GM03348 (cell line): ENCODE data around the gene RASSF3.
A peak's percentile ranks its signal among the peaks of the same experiment; 100 is the strongest.
"Not testable (repeated sequence)": the region's sequence is repeated elsewhere in the genome, so short reads cannot be mapped to it uniquely, and the experiment has no call there.

Experiments
- DNase-seq: peaks from one replicate; pipeline ENCODE4 v3.0.0; 2012; ENCODE audit warnings: low spot score

RASSF3 gene

DNA sequence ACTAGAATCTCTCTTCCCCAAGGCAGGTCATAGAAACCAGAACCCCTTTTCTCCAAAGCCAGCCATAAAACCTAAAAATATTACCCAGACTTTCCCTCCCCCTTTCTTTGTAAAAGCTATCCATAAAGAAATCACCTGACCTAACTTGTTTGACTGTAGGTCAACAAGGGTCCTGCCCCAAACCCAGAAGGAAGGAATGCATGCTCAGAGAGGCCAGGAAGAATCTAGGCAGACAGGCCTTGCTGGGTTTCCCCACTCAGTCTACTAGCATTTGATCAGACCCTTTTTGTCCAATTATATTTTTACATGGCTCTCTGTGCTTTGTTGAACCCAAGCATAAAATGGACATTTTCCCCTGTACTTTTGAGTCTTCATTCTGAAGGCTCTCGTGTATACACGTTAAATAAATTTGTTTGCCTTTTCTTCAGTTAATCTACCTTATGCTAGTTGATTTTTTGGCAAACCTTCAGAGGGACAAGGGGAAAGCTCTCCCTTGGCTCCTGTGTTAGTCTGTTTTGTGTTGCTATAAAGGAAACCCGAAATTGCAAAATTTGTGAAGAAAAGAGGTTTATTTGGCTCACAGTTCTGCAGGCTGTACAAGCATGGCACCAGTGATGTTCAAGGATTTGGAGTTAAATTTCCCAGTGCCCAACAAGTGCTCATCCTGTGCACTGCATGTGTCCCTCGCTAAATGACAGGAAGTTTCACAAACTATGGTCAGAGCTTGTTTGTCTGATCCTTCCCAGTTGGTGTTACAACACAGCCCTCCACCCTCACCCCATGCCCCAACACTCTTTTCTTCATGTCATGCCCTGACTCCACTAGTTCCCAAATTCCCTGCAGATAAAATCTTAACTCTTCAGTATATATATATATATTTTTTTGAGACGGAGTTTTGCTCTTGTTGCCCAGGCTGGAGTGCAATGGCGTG, 14.2 kb upstream of the RASSF3 start:
- no peak for DNase-seq

- no peak for DNase-seq
These were observed 11.5 kb upstream of the RASSF3 start for GRCh38 chr12:64598831-64599230.

- DNase-seq: no peak
These were observed 10.1 kb upstream of the RASSF3 start for GRCh38 chr12:64600164-64600561.

GRCh38 chr12:64603183-64603841, 7.0 kb upstream of the RASSF3 start:
- DNase-seq: no peak

DNA sequence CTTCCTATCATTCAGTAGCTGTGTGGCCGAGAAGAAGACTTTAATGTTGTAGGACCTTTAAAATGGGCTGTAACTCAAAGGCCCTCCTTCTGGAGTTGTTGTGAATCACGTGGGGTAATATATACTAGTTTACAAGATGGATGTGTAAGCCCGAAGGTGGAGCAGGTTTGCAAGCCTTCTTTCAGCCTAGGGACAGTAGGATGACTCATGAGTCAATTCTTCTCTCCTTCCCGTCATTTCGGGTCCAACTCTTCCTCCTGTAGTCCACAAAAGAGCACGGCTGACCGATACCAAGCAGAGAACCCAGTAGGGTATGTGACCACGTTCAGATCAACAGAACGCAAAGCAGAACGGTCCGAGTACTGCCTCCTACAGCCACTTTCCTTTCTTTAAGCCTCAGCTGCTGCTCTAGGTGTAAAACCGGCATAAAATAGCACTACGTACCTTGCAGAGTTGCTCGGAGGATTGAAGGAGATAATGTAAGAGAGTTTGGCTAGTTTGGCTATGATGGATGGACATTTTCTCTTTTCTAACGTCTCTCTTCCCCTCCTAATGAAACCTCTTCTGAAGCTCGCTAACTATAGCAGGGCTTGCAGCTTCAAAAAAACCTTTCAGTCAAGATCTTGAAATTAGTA, 1.3 kb upstream of the RASSF3 start:
- peak; percentile 47 for DNase-seq

GRCh38 chr12:64609536-64610078, 688 bp upstream of the RASSF3 start:
- DNase-seq: peak; percentile 19

DNA sequence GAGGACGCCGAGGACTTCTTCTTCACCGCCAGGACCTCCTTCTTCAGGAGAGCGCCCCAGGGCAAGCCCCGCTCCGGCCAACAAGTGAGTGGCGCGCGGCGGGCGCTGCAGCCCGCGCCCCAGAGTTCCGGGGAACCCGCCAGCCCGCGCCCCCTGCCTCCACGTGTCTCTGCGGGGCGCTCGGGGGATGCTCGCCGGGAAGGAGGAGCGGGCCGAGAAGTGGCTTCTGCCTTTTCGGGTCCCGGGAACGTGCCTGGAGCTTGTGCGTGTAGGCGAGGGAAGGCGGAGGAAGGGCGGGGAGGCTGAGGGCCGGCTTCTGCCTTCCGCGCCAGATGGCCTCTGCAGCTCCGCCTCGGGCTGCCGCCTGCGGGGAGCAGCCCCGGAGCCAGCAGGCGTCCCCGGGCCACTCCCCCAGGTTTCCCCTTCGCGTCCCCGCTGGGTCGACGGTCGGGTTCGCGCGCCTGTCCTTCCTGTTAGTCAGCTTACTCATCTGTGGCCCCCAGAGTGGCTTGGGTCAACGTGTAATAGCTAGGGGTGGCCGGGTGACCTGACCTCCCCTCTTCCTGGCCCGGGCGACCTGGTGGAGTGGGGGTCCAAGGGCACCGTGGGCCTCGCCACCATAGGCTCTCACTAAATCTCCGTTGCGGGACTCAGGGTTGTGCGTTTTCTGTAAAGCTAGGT, 505 bp downstream of the RASSF3 start:
- peak; percentile 88 for DNase-seq

DNA sequence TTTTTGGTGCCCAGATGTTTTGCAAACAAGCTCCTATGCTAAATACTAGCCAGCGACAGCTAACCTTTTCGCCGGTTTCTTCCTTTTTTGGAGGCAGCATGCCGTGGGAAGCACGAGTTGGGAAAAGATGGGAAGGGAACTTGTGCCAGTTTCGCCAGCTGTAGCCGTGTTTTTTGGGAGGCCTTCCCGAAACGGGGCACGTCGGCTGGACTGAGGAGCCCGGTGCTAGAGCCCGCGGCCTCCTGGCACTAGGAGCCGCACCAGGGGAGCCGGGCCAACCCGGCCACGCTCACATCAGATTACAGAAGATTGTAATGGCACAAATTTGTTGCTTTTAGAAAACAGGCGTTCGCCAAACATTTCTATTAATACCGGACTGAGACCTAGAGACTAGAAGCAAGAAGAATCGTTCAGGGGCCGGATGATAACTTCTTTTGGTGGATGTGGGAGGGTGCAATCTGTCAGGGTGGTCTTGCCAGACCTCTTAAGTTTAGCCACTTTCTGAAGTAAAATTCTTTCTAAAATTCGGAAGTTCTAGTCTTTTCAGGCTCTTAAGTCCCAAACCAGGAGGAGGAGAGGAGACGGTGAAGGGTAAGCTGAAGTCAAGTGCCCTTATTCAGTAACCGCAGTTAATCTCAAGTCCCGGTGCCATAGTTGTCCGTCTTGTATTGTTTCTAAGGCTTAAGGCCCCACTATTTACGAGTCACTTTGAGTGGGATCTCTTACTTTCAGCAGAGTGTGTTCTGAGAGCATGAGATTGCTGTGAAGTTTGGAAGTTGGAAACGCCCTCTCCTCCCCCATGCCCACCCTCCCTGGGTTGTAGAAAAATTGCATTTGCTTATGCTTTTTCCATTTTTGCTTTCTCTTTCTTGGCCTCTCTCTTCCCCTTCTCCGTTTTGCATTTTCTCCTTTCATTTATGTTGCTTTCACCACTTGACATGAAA, 1.3 kb downstream of the RASSF3 start:
- peak; percentile 69 for DNase-seq

DNA sequence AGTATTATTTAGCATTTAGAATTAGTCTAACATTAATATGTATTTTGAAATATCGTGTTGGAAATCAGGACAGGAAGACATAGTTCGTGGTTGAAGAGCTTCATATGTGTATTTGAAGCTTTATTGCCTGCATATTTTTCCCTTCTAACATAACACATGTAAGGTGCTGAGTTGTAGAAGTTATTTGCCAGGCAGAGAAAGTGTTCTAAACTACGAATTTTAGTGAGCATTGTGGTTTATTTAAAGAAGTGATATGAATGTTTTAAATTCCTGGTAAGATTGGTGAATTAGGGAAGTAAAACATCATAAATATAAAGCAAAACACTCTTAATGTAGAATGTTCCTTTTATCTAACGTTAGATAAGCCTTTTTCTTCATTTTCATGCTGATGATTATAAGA, 2.5 kb downstream of the RASSF3 start:
- no peak for DNase-seq

DNA sequence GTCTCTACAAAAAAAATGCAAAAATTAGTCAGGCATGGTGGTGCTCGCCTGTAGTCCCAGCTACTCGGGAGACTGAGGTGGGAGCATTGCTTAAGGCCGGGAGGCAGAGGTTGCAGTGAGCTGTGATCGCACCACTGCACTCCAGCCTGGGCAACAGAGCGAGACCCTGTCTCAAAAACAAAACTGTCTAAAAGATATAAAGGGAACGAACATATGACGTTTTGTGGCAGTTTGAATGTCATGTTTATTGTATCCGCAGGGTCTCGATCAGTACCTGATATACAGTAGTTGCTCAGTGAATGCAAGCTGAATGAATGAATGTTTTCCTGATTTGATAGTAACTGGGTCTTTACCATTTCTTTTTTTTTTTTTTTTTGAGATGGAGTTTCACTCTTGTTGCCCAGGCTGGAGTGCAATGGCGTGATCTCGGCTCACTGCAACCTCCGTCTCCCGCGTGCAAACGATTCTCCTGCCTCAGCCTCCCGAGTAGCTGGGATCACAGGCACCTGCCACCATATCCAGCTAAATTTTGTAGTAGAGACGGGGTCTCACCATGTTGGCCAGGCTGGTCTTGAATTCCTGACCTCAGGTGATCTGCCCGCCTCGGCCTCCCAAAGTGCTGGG, 3.6 kb downstream of the RASSF3 start:
- DNase-seq: not testable (repeated sequence)

DNA sequence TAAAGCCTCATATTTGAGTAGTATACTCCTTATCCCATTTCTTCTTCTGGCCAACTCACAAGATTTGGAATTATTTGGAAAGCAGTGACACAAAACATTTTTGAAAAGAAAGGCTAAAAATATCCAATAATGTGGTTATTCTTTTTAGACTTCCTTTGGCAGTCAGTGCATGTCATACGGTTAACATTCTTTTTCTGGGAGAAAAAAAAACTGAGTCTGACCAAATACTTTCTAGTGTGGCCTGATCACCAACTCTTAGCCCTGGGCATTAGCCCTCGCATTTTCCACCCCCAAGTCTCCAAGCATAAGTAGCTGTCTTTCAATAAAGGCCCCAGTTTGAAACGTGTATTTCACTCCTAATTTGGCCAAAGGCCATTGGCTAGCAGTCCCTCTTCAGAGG, 5.9 kb downstream of the RASSF3 start:
- peak; percentile 75 for DNase-seq

- peak; percentile 64 for DNase-seq
These were observed 8.8 kb downstream of the RASSF3 start for GRCh38 chr12:64618953-64619590.

GRCh38 chr12:64621257-64621942, 11.1 kb downstream of the RASSF3 start:
- peak; percentile 11 for DNase-seq

- no peak for DNase-seq
These were observed 13.7 kb downstream of the RASSF3 start for GRCh38 chr12:64624035-64624434.

DNA sequence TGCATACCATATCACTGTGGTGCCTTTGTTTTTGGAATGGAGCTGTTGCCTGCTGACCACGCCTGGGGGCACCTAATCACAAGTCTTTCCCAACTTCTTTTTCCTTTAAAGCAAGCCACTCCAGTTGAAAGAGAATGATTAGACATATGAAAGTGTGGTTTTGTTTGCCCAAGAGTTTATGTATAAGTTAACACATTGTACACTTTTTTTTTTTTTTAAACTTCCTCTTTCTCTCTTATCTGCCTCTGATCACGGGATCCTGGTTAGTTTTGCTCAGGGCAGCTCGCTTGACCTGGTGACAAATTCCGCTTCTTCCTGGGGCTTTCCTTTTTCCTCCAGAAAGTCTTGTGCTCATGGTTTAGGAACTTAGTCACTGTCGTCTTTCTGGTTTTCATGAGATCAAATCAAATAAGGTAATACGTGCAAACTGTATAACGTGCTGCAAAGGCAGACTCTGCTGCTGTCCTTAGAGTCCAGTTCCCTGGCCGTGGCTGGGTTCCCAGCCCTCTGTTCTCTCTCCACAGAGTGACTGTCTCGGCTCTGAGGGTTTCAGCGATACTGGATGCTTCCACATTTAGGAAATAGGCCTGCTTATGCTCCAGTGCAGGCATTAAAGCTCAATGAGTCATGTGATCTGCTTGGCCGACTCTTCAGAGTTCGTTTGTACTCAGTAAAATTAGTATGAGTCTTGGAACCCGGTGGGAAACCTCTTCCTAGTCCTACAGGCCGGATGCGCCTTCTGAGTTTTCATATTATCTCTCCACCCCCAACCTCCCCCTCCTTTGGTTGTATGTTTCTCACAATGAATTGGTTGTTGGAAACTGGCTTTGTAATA, 15.2 kb downstream of the RASSF3 start:
- DNase-seq: peak; percentile 68

DNA sequence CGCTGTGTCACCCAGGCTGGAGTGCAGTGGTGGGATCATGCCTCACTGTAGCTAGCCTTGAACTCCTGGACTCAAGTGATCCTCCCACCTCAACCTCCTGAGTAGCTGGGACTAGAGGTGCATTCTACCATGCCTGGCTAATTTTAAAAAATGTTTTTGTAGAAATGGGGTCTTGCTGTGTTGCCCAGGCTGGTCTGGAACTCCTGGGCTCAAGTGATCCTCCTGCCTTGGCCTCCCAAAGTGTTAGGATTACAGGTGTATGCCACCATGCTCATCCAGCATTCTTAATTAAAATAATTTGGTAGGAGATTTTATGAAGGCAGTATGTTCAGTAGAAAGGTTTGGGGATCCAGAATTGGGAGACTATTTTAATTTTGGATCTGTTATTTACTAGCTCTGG, 16.3 kb downstream of the RASSF3 start:
- DNase-seq: not testable (repeated sequence)

- peak; percentile 78 for DNase-seq
These were observed 17.5 kb downstream of the RASSF3 start for GRCh38 chr12:64627771-64628170.

GRCh38 chr12:64631197-64631596, 20.9 kb downstream of the RASSF3 start:
- DNase-seq: no peak
